22Rv1 (cell line): ENCODE results near the gene DNER.

Source experiments
- ZFX ChIP-seq: fragments of 450-650 bp; IDR thresholded peaks from 2 replicates; pipeline ENCODE4 v1.6.1; 2017; ENCODE audit warnings: antibody characterized with exemption, borderline replicate concordance
- TF ChIP-seq, protein P1 (sequence below): fragments of 450-650 bp; IDR thresholded peaks from 2 replicates; pipeline ENCODE4 v1.5.1; 2017; ENCODE audit warnings: mild to moderate bottlenecking

DNA sequence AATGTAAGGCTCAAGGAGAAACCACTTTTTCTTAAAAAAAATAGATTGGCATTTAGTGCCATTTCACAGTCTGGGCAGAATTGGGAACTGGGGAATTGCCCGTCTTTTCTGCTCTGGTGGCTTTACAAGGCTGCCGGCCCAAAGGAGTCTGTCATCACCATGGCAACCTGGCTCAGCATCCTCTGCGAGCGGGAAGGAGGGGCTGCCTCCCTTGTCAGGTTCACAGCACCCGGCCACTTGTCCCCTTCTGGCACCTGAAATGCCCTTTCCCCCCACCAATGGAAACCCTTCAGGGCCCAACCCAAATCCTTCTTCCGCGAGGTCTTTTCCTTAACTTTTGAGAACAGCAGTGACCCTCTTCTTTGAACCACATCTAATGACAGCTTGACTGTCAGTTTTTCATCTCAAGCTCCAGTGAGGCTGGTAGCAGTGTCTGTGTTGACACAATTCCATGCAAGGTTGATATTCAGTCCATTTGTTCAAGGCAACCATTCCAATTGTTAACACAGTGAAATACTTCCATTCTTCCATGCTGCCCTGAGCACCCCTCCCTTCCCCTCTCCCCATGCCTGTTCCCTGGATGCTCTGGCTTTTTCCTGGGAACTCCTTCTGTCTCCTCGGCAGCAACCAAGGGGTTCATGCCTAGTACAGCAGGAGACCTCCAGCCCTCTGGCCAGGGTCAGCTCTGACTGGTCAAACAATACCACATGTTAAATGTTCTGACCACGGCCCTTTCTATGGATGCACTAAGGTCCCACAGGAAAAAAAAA is 79.6 kb downstream of the DNER start:
- TF ChIP-seq, protein P1, sequence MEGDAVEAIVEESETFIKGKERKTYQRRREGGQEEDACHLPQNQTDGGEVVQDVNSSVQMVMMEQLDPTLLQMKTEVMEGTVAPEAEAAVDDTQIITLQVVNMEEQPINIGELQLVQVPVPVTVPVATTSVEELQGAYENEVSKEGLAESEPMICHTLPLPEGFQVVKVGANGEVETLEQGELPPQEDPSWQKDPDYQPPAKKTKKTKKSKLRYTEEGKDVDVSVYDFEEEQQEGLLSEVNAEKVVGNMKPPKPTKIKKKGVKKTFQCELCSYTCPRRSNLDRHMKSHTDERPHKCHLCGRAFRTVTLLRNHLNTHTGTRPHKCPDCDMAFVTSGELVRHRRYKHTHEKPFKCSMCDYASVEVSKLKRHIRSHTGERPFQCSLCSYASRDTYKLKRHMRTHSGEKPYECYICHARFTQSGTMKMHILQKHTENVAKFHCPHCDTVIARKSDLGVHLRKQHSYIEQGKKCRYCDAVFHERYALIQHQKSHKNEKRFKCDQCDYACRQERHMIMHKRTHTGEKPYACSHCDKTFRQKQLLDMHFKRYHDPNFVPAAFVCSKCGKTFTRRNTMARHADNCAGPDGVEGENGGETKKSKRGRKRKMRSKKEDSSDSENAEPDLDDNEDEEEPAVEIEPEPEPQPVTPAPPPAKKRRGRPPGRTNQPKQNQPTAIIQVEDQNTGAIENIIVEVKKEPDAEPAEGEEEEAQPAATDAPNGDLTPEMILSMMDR: no peak
- no peak for TF ChIP-seq ZFX
